Vagina (tissue), 2 donors: Measurements from ENCODE around the gene CRB1. TPM values are rescaled to one million over a fixed set of nuclear protein-coding genes. Genes with fewer than 3 reads are reported as not detected.

Experiments
- DNase-seq, 2 donors: peaks; one replicate each; pipeline ENCODE4 v3.0.0-alpha.2; 2017; ENCODE audit errors: extremely low spot score in 2 of 2
- H3K27ac ChIP-seq: fragments of 200-600 bp; sonication (generic); one replicate; pipeline ENCODE4 v1.5.1; 2019
- H3K27me3 ChIP-seq: fragments of 200-600 bp; sonication (generic); one replicate; pipeline ENCODE4 v1.5.1; 2019
- H3K36me3 ChIP-seq, 2 donors: fragments of 200-600 bp; sonication (generic); one replicate each; pipeline ENCODE4 v1.5.1; 2017 to 2019
- H3K4me1 ChIP-seq: fragments of 200-600 bp; sonication (generic); one replicate; pipeline ENCODE4 v1.5.1; 2019
- H3K4me3 ChIP-seq, 2 donors: fragments of 200-600 bp; sonication (generic); 1 replicate in 1 of 2; 2 replicates in 1 of 2; pipeline ENCODE4 v1.5.1; 2016 to 2019
- H3K9me3 ChIP-seq: fragments of 200-600 bp; sonication (generic); one replicate; pipeline ENCODE4 v1.5.1; 2019
- POLR2A ChIP-seq, 2 donors: fragments of 450-650 bp; IDR thresholded peaks; one replicate each; pipeline ENCODE4 v1.6.1; 2017; ENCODE audit warnings: antibody characterized with exemption in 2 of 2, mild to moderate bottlenecking in 2 of 2, moderate library complexity in 2 of 2
- POLR2AphosphoS5 ChIP-seq, 2 donors: sonication (generic); formaldehyde crosslinking; IDR thresholded peaks; one replicate each; pipeline ENCODE4 v1.9.0; 2017; ENCODE audit warnings: antibody characterized with exemption in 2 of 2, mild to moderate bottlenecking in 2 of 2, low read depth in 1 of 2; ENCODE audit not compliant: insufficient read depth in 1 of 2
- intact Hi-C: fragments of 100-400 bp; cut with DNase I; formaldehyde crosslinking; loops from one replicate; pipeline ENCODE4 v1.15.1; 2023
- total RNA-seq: library from RNA; depleted of rRNA; stranded (reverse); fragments of >200 nt; gene quantifications from one replicate; pipeline ENCODE4 v1.2.3, GENCODE V29; 2016
- TF ChIP-seq, protein P1 (sequence below), 3 experiments: fragments of 450-650 bp in 2 of 3; fragments of 200-600 bp in 1 of 3; sonication (generic) in 1 of 3; IDR thresholded peaks; one replicate each; pipeline ENCODE4 v1.5.1; 2017 to 2019; ENCODE audit warnings: antibody characterized with exemption in 3 of 3, mild to moderate bottlenecking in 2 of 3, moderate library complexity in 2 of 3

The CRB1 gene
- total RNA-seq, 1 donor from 2014 or later = not detected

DNA sequence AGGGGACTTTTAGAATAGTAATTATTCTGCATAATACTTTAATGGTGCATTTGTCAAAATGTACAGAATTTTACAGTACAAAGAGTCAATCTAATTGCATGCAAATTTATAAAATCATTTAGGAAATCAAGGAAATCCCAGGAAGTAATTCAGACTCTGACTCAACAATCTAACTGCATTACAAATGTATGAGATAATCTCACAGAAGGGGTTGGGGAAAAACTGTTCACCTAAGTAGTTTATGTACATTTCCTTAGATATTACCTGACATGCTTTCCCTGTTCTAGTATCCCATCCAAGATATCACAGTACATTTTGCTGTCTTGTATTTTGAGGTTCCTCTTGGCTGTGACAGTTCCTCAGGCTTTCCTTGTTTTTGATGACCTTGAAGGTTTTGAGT, 4.7 kb downstream of the CRB1 start:
- H3K4me3 ChIP-seq = no peak overlapping the region
- intact Hi-C loops = no loop called here
- H3K27me3 ChIP-seq = no peaks in the 10 kb centered on the region
- no peak for DNase-seq
- H3K36me3 ChIP-seq = no peaks in the 10 kb centered on the region
- H3K27ac ChIP-seq = no peak overlapping the region
- H3K4me1 ChIP-seq = no peaks in the 10 kb centered on the region
- TF ChIP-seq POLR2A (IDR thresholded peaks at IDR 0.05) (no peak), POLR2AphosphoS5 (IDR thresholded peaks at IDR 0.05; ENCODE audit: insufficient read depth in 1 of 2, low read depth in 1 of 2) (no peak)
- TF ChIP-seq, protein P1, sequence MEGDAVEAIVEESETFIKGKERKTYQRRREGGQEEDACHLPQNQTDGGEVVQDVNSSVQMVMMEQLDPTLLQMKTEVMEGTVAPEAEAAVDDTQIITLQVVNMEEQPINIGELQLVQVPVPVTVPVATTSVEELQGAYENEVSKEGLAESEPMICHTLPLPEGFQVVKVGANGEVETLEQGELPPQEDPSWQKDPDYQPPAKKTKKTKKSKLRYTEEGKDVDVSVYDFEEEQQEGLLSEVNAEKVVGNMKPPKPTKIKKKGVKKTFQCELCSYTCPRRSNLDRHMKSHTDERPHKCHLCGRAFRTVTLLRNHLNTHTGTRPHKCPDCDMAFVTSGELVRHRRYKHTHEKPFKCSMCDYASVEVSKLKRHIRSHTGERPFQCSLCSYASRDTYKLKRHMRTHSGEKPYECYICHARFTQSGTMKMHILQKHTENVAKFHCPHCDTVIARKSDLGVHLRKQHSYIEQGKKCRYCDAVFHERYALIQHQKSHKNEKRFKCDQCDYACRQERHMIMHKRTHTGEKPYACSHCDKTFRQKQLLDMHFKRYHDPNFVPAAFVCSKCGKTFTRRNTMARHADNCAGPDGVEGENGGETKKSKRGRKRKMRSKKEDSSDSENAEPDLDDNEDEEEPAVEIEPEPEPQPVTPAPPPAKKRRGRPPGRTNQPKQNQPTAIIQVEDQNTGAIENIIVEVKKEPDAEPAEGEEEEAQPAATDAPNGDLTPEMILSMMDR (IDR thresholded peaks at IDR 0.05) = no peak
- no peaks in the 10 kb centered on the region for H3K9me3 ChIP-seq

DNA sequence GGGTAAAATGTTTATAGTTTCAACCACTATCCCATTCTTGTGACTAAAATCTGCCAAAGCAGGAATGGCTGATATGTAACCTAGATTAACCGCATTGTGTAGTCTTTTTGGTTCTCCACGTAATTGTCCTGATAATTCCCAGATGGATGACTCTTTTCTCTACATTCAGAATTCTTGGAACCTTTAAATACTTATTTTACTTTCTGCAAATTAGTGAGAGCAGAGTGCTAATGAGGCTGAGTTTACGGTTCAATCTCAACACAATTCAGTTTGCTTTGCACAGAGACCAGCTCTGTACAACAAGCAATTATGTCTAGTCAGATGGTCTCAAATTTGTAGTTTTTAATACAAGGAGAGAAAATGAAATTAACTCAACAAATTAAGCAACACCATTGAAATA, 9.1 kb downstream of the CRB1 start:
- no peaks in the 10 kb centered on the region for H3K9me3 ChIP-seq

DNA sequence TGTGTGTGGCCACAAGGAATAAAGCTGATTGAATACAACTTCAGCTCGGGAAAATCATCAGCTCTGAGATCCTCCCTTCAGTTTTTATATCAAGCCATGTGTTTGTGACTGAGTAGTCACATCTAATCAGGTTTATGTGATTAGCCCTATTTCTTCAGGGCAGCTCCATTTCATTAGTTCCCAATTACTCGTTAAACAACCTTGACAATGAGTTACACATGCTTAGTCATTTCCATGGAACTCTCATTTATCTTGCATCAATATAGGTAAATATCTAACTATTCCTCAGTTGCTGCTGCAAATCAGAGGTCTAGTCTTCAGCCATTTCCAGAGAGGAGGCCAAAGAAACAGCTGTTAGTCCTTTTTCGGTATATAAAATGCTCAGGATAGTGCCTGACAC, 16.3 kb downstream of the CRB1 start:
- Histone ChIP-seq H3K36me3 (no peaks in the 10 kb centered on the region), H3K4me3 (no peak overlapping the region), H3K27me3 (no peaks in the 10 kb centered on the region), H3K27ac (no peak overlapping the region), H3K9me3 (no peaks in the 10 kb centered on the region), H3K4me1 (no peaks in the 10 kb centered on the region)
- DNase-seq = no peak
- TF ChIP-seq POLR2AphosphoS5 (IDR thresholded peaks at IDR 0.05; ENCODE audit: insufficient read depth in 1 of 2, low read depth in 1 of 2) (no peak), POLR2A (IDR thresholded peaks at IDR 0.05) (no peak)
- TF ChIP-seq, protein P1 (IDR thresholded peaks at IDR 0.05) = no peak
- intact Hi-C loops = no loop called here

More for the DNA sequence above, 9.1 kb downstream of the CRB1 start:
- H3K4me3 ChIP-seq = no peak overlapping the region
- H3K36me3 ChIP-seq = no peaks in the 10 kb centered on the region
- DNase-seq = no peak
- intact Hi-C loops = no loop called here
- TF ChIP-seq, protein P1 (IDR thresholded peaks at IDR 0.05) = no peak
- TF ChIP-seq POLR2A (IDR thresholded peaks at IDR 0.05) (no peak), POLR2AphosphoS5 (IDR thresholded peaks at IDR 0.05; ENCODE audit: insufficient read depth in 1 of 2, low read depth in 1 of 2) (no peak)
- no peaks in the 10 kb centered on the region for H3K4me1 ChIP-seq
- H3K27ac ChIP-seq = no peak overlapping the region
- H3K27me3 ChIP-seq = no peaks in the 10 kb centered on the region

DNA sequence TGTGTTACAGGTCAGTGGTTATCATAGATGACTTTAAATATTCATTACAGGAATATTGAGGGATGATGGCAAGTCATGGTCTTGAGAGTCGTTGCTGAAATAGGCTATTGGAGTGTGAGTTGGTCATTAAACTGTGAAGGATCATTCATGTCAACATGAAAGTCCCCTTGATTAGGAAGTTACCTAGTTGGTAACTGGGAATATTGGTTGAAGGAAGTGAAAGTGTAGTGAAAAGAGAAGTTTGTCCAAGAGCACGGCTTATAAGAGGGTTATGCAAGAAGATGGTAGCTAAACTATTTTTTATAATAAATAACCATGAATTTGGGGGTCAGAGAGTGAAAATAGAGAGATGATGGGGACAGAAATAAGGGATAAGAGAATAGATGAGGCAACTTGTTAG, 16.9 kb downstream of the CRB1 start:
- TF ChIP-seq, protein P1 (IDR thresholded peaks at IDR 0.05) = no peak
- no peak for TF ChIP-seq POLR2AphosphoS5 (IDR thresholded peaks at IDR 0.05; ENCODE audit: insufficient read depth in 1 of 2, low read depth in 1 of 2)
- intact Hi-C loops = no loop called here

DNA sequence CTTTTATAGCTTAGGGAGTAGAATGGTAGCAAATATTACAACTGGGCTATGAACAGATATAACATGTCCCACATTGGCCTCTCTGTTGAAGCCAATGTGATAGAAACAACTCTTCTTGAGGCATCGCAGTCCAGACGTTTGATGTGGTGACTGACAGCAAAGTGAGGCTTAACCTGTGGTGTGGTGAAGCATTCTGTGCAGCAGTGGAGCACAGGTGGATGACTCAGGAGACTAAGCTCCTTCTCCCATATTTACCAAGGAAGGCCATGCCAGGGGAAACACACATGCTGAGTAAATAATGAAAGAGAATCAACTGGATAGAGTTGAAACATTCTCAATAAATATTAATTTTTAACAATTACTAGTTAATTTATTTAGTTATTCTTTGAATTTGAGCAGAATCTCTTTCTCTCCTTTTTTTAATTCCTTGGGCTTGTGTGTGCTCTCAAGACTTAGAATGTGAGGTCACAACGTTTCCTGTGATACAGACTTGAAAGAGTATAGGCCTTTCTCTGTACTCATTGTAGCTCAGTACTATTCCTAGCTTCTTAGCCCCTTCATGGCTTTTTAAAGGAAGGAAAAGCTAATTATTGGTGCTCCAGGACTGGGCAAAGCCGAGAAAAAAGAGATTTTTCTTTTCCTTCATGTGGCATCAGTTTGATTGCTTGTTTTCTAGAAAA, 17.6 kb downstream of the CRB1 start:
- Histone ChIP-seq H3K4me1 (no peaks in the 10 kb centered on the region), H3K27me3 (no peaks in the 10 kb centered on the region), H3K27ac (no peak overlapping the region), H3K9me3 (no peaks in the 10 kb centered on the region), H3K36me3 (no peaks in the 10 kb centered on the region), H3K4me3 (no peak overlapping the region)
- DNase-seq = no peak
- TF ChIP-seq POLR2A (IDR thresholded peaks at IDR 0.05) (no peak), POLR2AphosphoS5 (IDR thresholded peaks at IDR 0.05; ENCODE audit: insufficient read depth in 1 of 2, low read depth in 1 of 2) (no peak)
- TF ChIP-seq, protein P1 (IDR thresholded peaks at IDR 0.05) = no peak
- intact Hi-C loops = no loop called here

More for the DNA sequence above, 16.9 kb downstream of the CRB1 start:
- H3K4me1 ChIP-seq = no peaks in the 10 kb centered on the region
- no peak overlapping the region for H3K27ac ChIP-seq
- no peaks in the 10 kb centered on the region for H3K36me3 ChIP-seq
- H3K9me3 ChIP-seq = no peaks in the 10 kb centered on the region
- no peak overlapping the region for H3K4me3 ChIP-seq
- no peak for DNase-seq
- no peaks in the 10 kb centered on the region for H3K27me3 ChIP-seq
